GM18870 (cell line): ENCODE data around the gene NRIP2.
A peak's percentile ranks its signal among the peaks of the same experiment; 100 is the strongest.
"Not testable (repeated sequence)": the region's sequence is repeated elsewhere in the genome, so short reads cannot be mapped to it uniquely, and the experiment has no call there.

Experiments
- ATAC-seq: cut with Tn5 transposase; IDR thresholded peaks from one replicate; pipeline ENCODE4 v1.9.1; 2021; ENCODE audit warnings: moderate library complexity; ENCODE audit not compliant: unreplicated experiment

The NRIP2 gene

GRCh38 chr12:2834581-2835491 lies at the start of gene NRIP2:
NRIP2 (minus strand) TSS chr12:2835035; CDS start chr12:2834983, 52 bp downstream.
- no peak for ATAC-seq

- no peak for ATAC-seq
These were observed 45.0 kb upstream of the NRIP2 start for GRCh38 chr12:2879853-2880252.

- ATAC-seq = no peak
These were observed 43.3 kb upstream of the NRIP2 start for GRCh38 chr12:2877953-2878732.

GRCh38 chr12:2877047-2877952 lies 42.5 kb upstream of the NRIP2 start, which contains the start of the genes FOXM1 and RHNO1:
FOXM1 (minus strand) TSS chr12:2877174; CDS start chr12:2874478, 2,696 bp downstream.
RHNO1 (plus strand) TSS chr12:2877223; CDS start chr12:2885367, 8,144 bp downstream.
- ATAC-seq = peak; percentile 60

GRCh38 chr12:2876431-2877046 lies 41.7 kb upstream of the NRIP2 start:
- no peak for ATAC-seq

- ATAC-seq = not testable (repeated sequence)
These were observed 34.3 kb upstream of the NRIP2 start for GRCh38 chr12:2868986-2869632.

GRCh38 chr12:2864198-2864597 lies 29.4 kb upstream of the NRIP2 start:
- no peak for ATAC-seq

GRCh38 chr12:2863402-2863801 lies 28.6 kb upstream of the NRIP2 start:
- ATAC-seq = not testable (repeated sequence)

- no peak for ATAC-seq
These were observed 28.0 kb upstream of the NRIP2 start for GRCh38 chr12:2862876-2863275.

GRCh38 chr12:2860170-2860569 lies 25.3 kb upstream of the NRIP2 start:
- ATAC-seq = no peak

GRCh38 chr12:2858944-2859421 lies 24.1 kb upstream of the NRIP2 start:
- ATAC-seq = no peak

- ATAC-seq = no peak
These were observed 23.5 kb upstream of the NRIP2 start for GRCh38 chr12:2858334-2858733.

- no peak for ATAC-seq
These were observed 22.7 kb upstream of the NRIP2 start for GRCh38 chr12:2857576-2857975.

- no peak for ATAC-seq
These were observed 22.2 kb upstream of the NRIP2 start, which contains the start of gene TEX52 for GRCh38 chr12:2857021-2857431. TEX52 (minus strand) TSS chr12:2857039; CDS start chr12:2857026, 13 bp downstream.

GRCh38 chr12:2856051-2856450 lies 21.2 kb upstream of the NRIP2 start:
- no peak for ATAC-seq

- no peak for ATAC-seq
These were observed 20.7 kb upstream of the NRIP2 start for GRCh38 chr12:2855546-2855945.

- no peak for ATAC-seq
These were observed 20.0 kb upstream of the NRIP2 start for GRCh38 chr12:2854669-2855453.

- no peak for ATAC-seq
These were observed 18.8 kb upstream of the NRIP2 start for GRCh38 chr12:2853626-2854025.

GRCh38 chr12:2851931-2852330 lies 17.1 kb upstream of the NRIP2 start:
- no peak for ATAC-seq
